Vagina (tissue), 2 donors: ENCODE results near the gene IQGAP1.

ENCODE experiments used
- POLR2A ChIP-seq, 2 donors: fragments of 450-650 bp; IDR thresholded peaks; one replicate each; pipeline ENCODE4 v1.6.1; 2017; ENCODE audit warnings: antibody characterized with exemption in 2 of 2, mild to moderate bottlenecking in 2 of 2, moderate library complexity in 2 of 2
- TF ChIP-seq, protein P1 (sequence below), 3 experiments: fragments of 450-650 bp in 2 of 3; fragments of 200-600 bp in 1 of 3; sonication (generic) in 1 of 3; IDR thresholded peaks; one replicate each; pipeline ENCODE4 v1.5.1; 2017 to 2019; ENCODE audit warnings: antibody characterized with exemption in 3 of 3, mild to moderate bottlenecking in 2 of 3, moderate library complexity in 2 of 3

DNA sequence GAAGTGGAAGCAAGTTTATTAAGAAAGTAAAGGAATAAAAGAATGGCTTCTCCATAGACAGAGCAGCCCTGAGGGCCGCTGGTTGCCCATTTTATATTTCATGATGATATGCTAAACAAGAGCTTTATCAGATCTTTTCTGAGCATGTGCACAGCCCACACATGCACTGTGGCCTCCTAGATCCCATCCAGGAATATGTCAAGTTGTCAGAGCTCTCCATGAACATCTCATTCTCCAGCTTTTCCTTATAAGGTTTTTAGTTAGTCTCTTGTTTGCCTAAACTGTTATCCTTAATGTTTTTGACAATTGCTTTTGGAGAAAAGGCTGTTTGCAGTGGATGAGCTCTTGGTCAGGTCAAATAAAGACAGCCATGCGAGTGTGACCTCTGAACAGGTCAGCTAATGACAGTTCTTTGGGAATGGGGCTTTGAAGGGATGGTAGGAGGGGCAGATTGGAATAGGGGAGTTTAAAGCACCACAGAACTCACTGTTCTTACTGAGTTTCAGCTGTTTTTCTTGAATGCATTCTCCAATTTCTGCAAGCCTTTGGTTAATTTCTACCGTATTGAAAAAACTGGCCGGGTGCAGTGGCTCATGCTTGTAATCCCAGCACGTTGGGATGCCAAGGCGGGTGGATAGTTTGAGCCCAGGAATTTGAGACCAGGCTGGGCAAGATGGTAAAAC is 72.2 kb downstream of the IQGAP1 start:
- no peak for TF ChIP-seq POLR2A (IDR thresholded peaks at IDR 0.05)
- TF ChIP-seq, protein P1, sequence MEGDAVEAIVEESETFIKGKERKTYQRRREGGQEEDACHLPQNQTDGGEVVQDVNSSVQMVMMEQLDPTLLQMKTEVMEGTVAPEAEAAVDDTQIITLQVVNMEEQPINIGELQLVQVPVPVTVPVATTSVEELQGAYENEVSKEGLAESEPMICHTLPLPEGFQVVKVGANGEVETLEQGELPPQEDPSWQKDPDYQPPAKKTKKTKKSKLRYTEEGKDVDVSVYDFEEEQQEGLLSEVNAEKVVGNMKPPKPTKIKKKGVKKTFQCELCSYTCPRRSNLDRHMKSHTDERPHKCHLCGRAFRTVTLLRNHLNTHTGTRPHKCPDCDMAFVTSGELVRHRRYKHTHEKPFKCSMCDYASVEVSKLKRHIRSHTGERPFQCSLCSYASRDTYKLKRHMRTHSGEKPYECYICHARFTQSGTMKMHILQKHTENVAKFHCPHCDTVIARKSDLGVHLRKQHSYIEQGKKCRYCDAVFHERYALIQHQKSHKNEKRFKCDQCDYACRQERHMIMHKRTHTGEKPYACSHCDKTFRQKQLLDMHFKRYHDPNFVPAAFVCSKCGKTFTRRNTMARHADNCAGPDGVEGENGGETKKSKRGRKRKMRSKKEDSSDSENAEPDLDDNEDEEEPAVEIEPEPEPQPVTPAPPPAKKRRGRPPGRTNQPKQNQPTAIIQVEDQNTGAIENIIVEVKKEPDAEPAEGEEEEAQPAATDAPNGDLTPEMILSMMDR (IDR thresholded peaks at IDR 0.05) = no peak
